HL-60 (cell line): ENCODE measurements around the gene HSBP1.

Experiments used
- DNase-seq, 2 experiments: peaks; one replicate each; pipeline ENCODE4 v3.0.0-alpha.2; 2010 to 2020; ENCODE audit warnings: low read depth in 1 of 2, low spot score in 1 of 2
- H3K27ac ChIP-seq: fragments of 250-450 bp; sonication (Bioruptor Pico); replicated peaks from 2 replicates; pipeline ENCODE4 v1.5.1; 2020; ENCODE audit warnings: mild to moderate bottlenecking, moderate library complexity
- H3K27me3 ChIP-seq: fragments of 250-450 bp; sonication (Bioruptor Pico); 2 replicates; pipeline ENCODE4 v1.5.1; 2021; ENCODE audit warnings: mild to moderate bottlenecking, moderate library complexity; ENCODE audit not compliant: insufficient read depth, poor library complexity, severe bottlenecking
- H3K4me3 ChIP-seq: replicated peaks from 2 replicates; pipeline ENCODE4 v1.5.1; 2011; ENCODE audit warnings: mild to moderate bottlenecking, control low read depth, low read length; ENCODE audit not compliant: insufficient read depth
- GABPA ChIP-seq: IDR thresholded peaks from 2 replicates; pipeline ENCODE4 v1.6.1; 2012; ENCODE audit warnings: low read depth
- POLR2AphosphoS5 ChIP-seq: IDR thresholded peaks from 2 replicates; pipeline ENCODE4 v1.6.1; 2012; ENCODE audit warnings: low read depth
- REST ChIP-seq: IDR thresholded peaks from 2 replicates; pipeline ENCODE4 v1.6.1; 2012; ENCODE audit warnings: low read depth; ENCODE audit not compliant: insufficient replicate concordance
- SPI1 ChIP-seq: IDR thresholded peaks from 2 replicates; pipeline ENCODE4 v1.6.1; 2012; ENCODE audit warnings: low read depth, mild to moderate bottlenecking, borderline replicate concordance
- TF ChIP-seq, protein P1 (sequence below): IDR thresholded peaks from one replicate; pipeline ENCODE4 v1.5.1; 2011; ENCODE audit warnings: low read length, control low read depth, inconsistent platforms; ENCODE audit not compliant: insufficient read depth

The HSBP1 gene

DNA sequence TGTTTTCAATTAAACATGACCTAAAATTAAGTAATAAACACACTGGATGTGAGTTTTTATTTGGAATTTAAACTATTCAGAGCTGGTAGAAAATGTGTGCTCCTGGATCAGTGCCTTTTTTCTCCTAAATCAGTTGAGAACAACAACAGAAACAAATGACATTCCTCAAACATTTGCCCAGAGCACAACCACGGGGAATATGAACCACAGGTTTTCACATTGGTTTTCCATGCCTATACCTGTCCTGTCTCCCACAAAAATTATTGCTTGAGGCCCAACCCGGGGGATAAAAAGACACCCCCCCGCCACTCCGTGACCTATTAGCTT is 6.8 kb downstream of the HSBP1 start:
- Histone ChIP-seq H3K4me3 (no peak overlapping the region), H3K27me3 (no peaks in the 10 kb centered on the region), H3K27ac (no peak overlapping the region)
- TF ChIP-seq, protein P1, sequence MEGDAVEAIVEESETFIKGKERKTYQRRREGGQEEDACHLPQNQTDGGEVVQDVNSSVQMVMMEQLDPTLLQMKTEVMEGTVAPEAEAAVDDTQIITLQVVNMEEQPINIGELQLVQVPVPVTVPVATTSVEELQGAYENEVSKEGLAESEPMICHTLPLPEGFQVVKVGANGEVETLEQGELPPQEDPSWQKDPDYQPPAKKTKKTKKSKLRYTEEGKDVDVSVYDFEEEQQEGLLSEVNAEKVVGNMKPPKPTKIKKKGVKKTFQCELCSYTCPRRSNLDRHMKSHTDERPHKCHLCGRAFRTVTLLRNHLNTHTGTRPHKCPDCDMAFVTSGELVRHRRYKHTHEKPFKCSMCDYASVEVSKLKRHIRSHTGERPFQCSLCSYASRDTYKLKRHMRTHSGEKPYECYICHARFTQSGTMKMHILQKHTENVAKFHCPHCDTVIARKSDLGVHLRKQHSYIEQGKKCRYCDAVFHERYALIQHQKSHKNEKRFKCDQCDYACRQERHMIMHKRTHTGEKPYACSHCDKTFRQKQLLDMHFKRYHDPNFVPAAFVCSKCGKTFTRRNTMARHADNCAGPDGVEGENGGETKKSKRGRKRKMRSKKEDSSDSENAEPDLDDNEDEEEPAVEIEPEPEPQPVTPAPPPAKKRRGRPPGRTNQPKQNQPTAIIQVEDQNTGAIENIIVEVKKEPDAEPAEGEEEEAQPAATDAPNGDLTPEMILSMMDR: no peak
- TF ChIP-seq SPI1 (no peak), POLR2AphosphoS5 (no peak), REST (no peak), GABPA (no peak)
- no peak for DNase-seq

GRCh38 chr16:83817022-83817421 is 9.2 kb downstream of the HSBP1 start:
- H3K27ac ChIP-seq: no peak overlapping the region
- H3K27me3 ChIP-seq: no peaks in the 10 kb centered on the region
- H3K4me3 ChIP-seq: no peak overlapping the region
- TF ChIP-seq REST (no peak), POLR2AphosphoS5 (no peak), GABPA (no peak), SPI1 (no peak)
- TF ChIP-seq, protein P1: no peak
- DNase-seq: no peak

- Histone ChIP-seq H3K27ac (no peak overlapping the region), H3K27me3 (no peaks in the 10 kb centered on the region), H3K4me3 (no peak overlapping the region)
- DNase-seq: no peak
- TF ChIP-seq POLR2AphosphoS5 (no peak), GABPA (no peak), REST (no peak), SPI1 (no peak)
- TF ChIP-seq, protein P1: no peak
These were observed 10.5 kb downstream of the HSBP1 start for GRCh38 chr16:83818276-83818675.
